Fibroblast of lung (primary cell): ENCODE data around the gene TCOF1. TPM values are rescaled to one million over a fixed set of nuclear protein-coding genes. Genes with fewer than 3 reads are reported as not detected.
"Not testable (repeated sequence)": the region's sequence is repeated elsewhere in the genome, so short reads cannot be mapped to it uniquely, and the experiment has no call there.

Experiments used
- DNase-seq, 2 donors: peaks; one replicate each; pipeline versions ENCODE4 v3.0.0 to v3.0.0-alpha.2; 2010; ENCODE audit warnings: low read depth in 2 of 2
- H2AFZ ChIP-seq: 2 replicates; pipeline ENCODE4 v1.5.1; 2012; ENCODE audit warnings: low read length, control low read depth, inconsistent platforms
- H3K27ac ChIP-seq: 2 replicates; pipeline ENCODE4 v1.5.1; 2011; ENCODE audit warnings: low read length, control low read depth; ENCODE audit not compliant: insufficient read depth
- H3K27me3 ChIP-seq: 2 replicates; pipeline ENCODE4 v1.5.1; 2011; ENCODE audit warnings: mild to moderate bottlenecking, low read length; ENCODE audit not compliant: control insufficient read depth, insufficient read depth
- H3K36me3 ChIP-seq: 2 replicates; pipeline ENCODE4 v1.5.1; 2011; ENCODE audit warnings: low read length; ENCODE audit not compliant: control insufficient read depth, insufficient read depth
- H3K4me1 ChIP-seq: 2 replicates; pipeline ENCODE4 v1.5.1; 2011; ENCODE audit warnings: low read length; ENCODE audit not compliant: control insufficient read depth, insufficient read depth; ENCODE audit errors: extremely low read depth
- H3K4me2 ChIP-seq: 2 replicates; pipeline ENCODE4 v1.5.1; 2011; ENCODE audit warnings: low read length, control low read depth; ENCODE audit not compliant: insufficient read depth; ENCODE audit errors: extremely low read depth
- H3K4me3 ChIP-seq, 4 experiments: fragments of 200-600 bp in 1 of 4; sonication (generic) in 1 of 4; replicated peaks in 1 of 4; 2 replicates each; pipeline ENCODE4 v1.5.1; 2011 to 2016; ENCODE audit warnings: low read length in 4 of 4, low read depth in 3 of 4, mild to moderate bottlenecking in 3 of 4, control low read depth in 2 of 4, inconsistent platforms in 1 of 4, mixed read lengths in 1 of 4; ENCODE audit not compliant: insufficient read depth in 1 of 4; ENCODE audit errors: control extremely low read depth in 1 of 4
- H3K79me2 ChIP-seq: 2 replicates; pipeline ENCODE4 v1.5.1; 2012; ENCODE audit warnings: mild to moderate bottlenecking, low read length, inconsistent platforms; ENCODE audit not compliant: control insufficient read depth, insufficient read depth
- H3K9ac ChIP-seq: 2 replicates; pipeline ENCODE4 v1.5.1; 2011; ENCODE audit warnings: mild to moderate bottlenecking, low read length, control low read depth; ENCODE audit not compliant: insufficient read depth
- H3K9me3 ChIP-seq: 2 replicates; pipeline ENCODE4 v1.5.1; 2012; ENCODE audit warnings: low read depth, low read length; ENCODE audit not compliant: control insufficient read depth, insufficient read depth
- H4K20me1 ChIP-seq: 2 replicates; pipeline ENCODE4 v1.5.1; 2011; ENCODE audit warnings: low read length; ENCODE audit not compliant: control insufficient read depth, insufficient read depth; ENCODE audit errors: extremely low read depth
- EZH2 ChIP-seq: IDR thresholded peaks from 2 replicates; pipeline ENCODE4 v1.5.1; 2012; ENCODE audit warnings: low read length, control low read depth, mild to moderate bottlenecking; ENCODE audit errors: missing control alignments
- polyA plus RNA-seq, 2 donors: library from polyadenylated mRNA; depleted of rRNA in 1 of 2; stranded (reverse) in 1 of 2; unstranded in 1 of 2; fragments of >200 nt; gene quantifications; 2 replicates each; pipeline ENCODE4 v1.2.1, GENCODE V29; 2011 to 2012; ENCODE audit warnings: missing spikeins in 1 of 2
- total RNA-seq: library from RNA; depleted of rRNA; stranded (reverse); fragments of >200 nt; gene quantifications from 2 replicates; pipeline ENCODE4 v1.2.1, GENCODE V29; 2014
- TF ChIP-seq, protein P1 (sequence below), 2 donors: IDR thresholded peaks in 1 of 2; conservative IDR thresholded peaks in 1 of 2; 1 replicate in 1 of 2; 2 replicates in 1 of 2; pipeline ENCODE4 v1.5.1; 2011 to 2012; ENCODE audit warnings: low read length in 2 of 2, control low read depth in 1 of 2, inconsistent platforms in 1 of 2, low read depth in 1 of 2, mild to moderate bottlenecking in 1 of 2

Gene TCOF1
- total and polyA plus RNA-seq, 2 donors (not counting 1 experiment from before 2014, with no cell fraction given): 8.5 to 10.6 TPM

DNA sequence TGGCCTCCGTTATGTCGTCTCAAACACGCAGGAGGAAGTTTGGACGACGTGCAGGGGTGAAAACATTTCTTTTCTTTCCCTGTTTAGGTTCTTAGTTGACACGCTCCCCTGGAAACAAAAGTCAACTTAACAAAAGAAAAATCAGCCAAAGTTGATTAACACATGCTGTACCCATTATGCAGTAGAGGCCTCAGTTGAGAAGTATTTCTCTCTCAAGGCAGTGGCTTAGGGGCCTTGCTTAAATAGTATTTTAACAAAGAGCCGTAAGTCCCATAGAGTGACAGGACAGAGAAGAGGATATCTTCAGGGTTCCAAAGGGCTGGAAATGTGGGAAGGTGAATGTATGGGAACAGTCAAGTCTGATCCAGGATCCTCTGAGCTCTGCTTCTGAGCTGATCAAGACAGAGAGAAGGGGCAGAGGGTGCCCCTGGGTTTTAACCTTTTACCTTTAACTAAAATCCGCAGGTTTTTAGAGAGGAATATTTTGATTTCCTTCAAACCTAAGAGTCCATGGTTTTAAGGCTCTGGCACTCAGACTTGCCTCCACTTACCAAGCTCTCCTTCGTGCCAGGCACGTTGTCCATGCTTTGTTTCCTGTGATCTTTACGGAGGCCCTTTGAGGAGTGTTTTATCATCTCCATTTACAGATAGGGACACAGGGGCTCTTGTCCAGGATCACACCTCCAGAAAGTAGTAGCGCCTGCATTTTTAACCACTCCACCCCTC is 55.8 kb downstream of the TCOF1 start:
- H3K27ac ChIP-seq: no peak overlapping the region

DNA sequence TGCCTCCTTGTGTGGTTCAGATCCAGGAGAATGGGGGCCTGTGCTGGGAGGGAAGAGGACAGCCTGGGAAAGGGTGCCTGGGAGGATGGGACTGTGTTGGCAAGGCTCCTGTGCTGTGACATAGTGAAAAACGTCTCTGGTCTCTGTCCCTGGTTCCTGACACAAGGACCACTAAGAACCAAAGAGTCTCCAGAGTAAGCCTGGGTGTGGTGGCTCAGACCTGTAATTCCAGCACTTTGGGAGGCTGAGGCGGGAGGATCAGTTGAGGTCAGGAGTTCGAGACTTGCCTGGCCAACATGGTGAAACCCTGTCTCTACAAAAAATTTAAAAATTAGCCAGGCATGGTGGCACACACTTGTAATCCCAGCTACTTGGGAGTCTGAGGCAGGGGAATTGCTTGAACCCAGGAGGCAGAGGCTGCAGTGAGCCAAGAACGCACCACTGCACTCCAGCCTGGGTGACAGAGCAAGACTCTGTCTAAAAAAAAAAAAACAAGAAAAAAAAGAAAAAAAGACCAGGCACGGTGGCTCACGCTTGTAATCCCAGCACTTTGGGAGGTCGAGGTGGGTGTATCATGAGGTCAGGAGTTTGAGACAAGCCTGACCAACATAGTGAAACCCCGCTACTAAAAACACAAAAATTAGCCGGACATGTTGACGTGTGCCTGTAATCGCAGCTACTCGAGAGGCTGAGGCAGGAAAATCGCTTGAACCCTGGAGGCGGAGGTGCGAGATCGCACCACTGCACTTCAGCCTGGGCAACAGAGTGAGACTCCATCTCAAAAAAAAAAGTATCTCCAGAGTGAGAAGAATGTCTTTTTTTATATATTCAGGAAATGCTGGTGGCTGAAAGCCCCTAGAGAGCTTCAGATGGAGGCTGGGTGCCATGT is 56.6 kb downstream of the TCOF1 start:
- H3K9me3 ChIP-seq, H3K27me3 ChIP-seq, H4K20me1 ChIP-seq, H3K36me3 ChIP-seq, H3K4me3 ChIP-seq, H3K4me2 ChIP-seq, H3K27ac ChIP-seq, DNase-seq, H3K4me1 ChIP-seq, H3K79me2 ChIP-seq, H3K9ac ChIP-seq, H2AFZ ChIP-seq: not testable (repeated sequence)

More for the DNA sequence above, 55.8 kb downstream of the TCOF1 start:
- Histone ChIP-seq H3K9ac (no peak overlapping the region), H3K9me3 (no peaks in the 10 kb centered on the region), H3K36me3 (no peaks in the 10 kb centered on the region), H2AFZ (no peak overlapping the region), H4K20me1 (no peaks in the 10 kb centered on the region), H3K27me3 (no peaks in the 10 kb centered on the region), H3K4me2 (no peak overlapping the region), H3K79me2 (no peaks in the 10 kb centered on the region), H3K4me3 (no peak overlapping the region), H3K4me1 (peaks cover 3% of the 10 kb centered on the region)
- TF ChIP-seq, protein P1, sequence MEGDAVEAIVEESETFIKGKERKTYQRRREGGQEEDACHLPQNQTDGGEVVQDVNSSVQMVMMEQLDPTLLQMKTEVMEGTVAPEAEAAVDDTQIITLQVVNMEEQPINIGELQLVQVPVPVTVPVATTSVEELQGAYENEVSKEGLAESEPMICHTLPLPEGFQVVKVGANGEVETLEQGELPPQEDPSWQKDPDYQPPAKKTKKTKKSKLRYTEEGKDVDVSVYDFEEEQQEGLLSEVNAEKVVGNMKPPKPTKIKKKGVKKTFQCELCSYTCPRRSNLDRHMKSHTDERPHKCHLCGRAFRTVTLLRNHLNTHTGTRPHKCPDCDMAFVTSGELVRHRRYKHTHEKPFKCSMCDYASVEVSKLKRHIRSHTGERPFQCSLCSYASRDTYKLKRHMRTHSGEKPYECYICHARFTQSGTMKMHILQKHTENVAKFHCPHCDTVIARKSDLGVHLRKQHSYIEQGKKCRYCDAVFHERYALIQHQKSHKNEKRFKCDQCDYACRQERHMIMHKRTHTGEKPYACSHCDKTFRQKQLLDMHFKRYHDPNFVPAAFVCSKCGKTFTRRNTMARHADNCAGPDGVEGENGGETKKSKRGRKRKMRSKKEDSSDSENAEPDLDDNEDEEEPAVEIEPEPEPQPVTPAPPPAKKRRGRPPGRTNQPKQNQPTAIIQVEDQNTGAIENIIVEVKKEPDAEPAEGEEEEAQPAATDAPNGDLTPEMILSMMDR (conservative IDR thresholded peaks at IDR 0.05 in 1 of 2, IDR thresholded peaks at IDR 0.05 in 1 of 2; ENCODE audit: low read depth in 1 of 2, low read length in 2 of 2): no peak
- TF ChIP-seq EZH2: no peak
- no peak for DNase-seq

DNA sequence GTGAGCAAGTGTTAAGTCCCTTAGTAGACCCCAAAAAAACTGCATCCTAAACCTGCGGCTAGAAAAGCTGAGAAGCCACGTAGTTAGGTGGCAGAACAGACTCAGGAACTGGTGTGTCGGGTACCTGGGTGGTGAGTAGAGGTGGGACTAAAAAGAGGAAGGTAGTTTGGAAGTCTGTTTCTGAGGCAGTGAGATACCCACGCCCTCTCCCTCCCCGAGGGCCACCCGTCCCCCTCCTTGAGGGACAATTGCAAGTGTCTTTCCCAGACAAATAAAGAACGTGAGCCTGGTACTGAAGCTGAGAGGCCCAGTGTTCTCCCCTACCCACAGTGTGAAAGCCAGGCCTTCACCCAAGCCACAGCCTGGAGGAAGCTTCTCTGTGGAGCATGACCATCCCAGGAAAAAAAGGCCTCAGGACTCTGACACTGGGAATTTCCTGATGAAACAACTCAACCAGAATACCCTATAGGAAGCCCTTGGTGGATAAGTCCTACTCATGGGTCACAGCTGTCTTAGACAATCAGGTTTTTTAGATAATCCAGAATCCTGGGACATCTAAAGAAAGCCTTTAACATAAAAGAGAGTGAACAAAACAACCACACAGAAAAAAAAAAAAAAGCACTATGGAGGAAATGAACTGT is 62.3 kb downstream of the TCOF1 start:
- Histone ChIP-seq H3K27ac (no peak overlapping the region), H3K36me3 (no peaks in the 10 kb centered on the region), H3K9ac (no peak overlapping the region), H3K4me2 (no peak overlapping the region), H3K4me1 (no peaks in the 10 kb centered on the region), H3K27me3 (no peaks in the 10 kb centered on the region), H4K20me1 (no peaks in the 10 kb centered on the region), H3K9me3 (no peaks in the 10 kb centered on the region), H3K4me3 (no peak overlapping the region), H2AFZ (no peak overlapping the region), H3K79me2 (no peaks in the 10 kb centered on the region)
- TF ChIP-seq EZH2: no peak
- TF ChIP-seq, protein P1 (conservative IDR thresholded peaks at IDR 0.05 in 1 of 2, IDR thresholded peaks at IDR 0.05 in 1 of 2; ENCODE audit: low read depth in 1 of 2, low read length in 2 of 2): no peak
- DNase-seq: no peak
